ENCODE measurements around the gene PALD1.

GRCh38 chr10:70562036-70562755 lies 83.6 kb downstream of the PALD1 start:
- no peak for TF ChIP-seq CTCF (IDR thresholded peaks at IDR 0.05)
- peak in 1 of 2 experiments; percentile 64; a peak in 1 of 4 replicates for TF ChIP-seq EP300 (IDR thresholded peaks at IDR 0.05; ENCODE audit: borderline replicate concordance in 1 of 2, low read depth in 1 of 2, low read length in 1 of 2)
- no peak for TF ChIP-seq TAF1 (IDR thresholded peaks at IDR 0.05; ENCODE audit: borderline replicate concordance, low read depth, low read length)
- no peak for TF ChIP-seq RXRA (IDR thresholded peaks at IDR 0.05; ENCODE audit: borderline replicate concordance, low read depth)
- no peak for TF ChIP-seq USF2 (IDR thresholded peaks at IDR 0.05; ENCODE audit: borderline replicate concordance, low read depth, low read length)
- TF ChIP-seq YY1 (IDR thresholded peaks at IDR 0.05; ENCODE audit: low read depth), result no peak
- no peak for TF ChIP-seq POLR2AphosphoS5 (IDR thresholded peaks at IDR 0.05; ENCODE audit: low read depth, low read length)
- TF ChIP-seq TEAD4 (IDR thresholded peaks at IDR 0.05; ENCODE audit: borderline replicate concordance, insufficient read depth), result no peak

Measured in SK-N-SH (cell line).